MM.1S (cell line): ENCODE data around the gene UBXN6.

ENCODE experiments used
- DNase-seq: peaks from one replicate; pipeline ENCODE4 v3.0.0-alpha.2; 2015
- H2AFZ ChIP-seq: fragments of 300-600 bp; sonication (generic); 2 replicates; pipeline ENCODE4 v1.6.0; 2016; ENCODE audit warnings: antibody characterized with exemption, low read length
- H3F3A ChIP-seq: fragments of 300-600 bp; sonication (generic); 2 replicates; pipeline ENCODE4 v1.6.1; 2016; ENCODE audit warnings: mild to moderate bottlenecking, antibody characterized with exemption, low read length, moderate library complexity, mixed read lengths; ENCODE audit not compliant: insufficient read depth
- H3K27ac ChIP-seq: fragments of 300-600 bp; sonication (generic); 2 replicates; pipeline ENCODE4 v1.5.1; 2016; ENCODE audit warnings: mild to moderate bottlenecking, low read length
- H3K27me3 ChIP-seq: fragments of 300-600 bp; sonication (generic); replicated peaks from 2 replicates; pipeline ENCODE4 v1.6.0; 2016; ENCODE audit warnings: low read length; ENCODE audit not compliant: insufficient read depth
- H3K36me3 ChIP-seq: fragments of 300-600 bp; sonication (generic); replicated peaks from 2 replicates; pipeline ENCODE4 v1.6.1; 2016; ENCODE audit warnings: mild to moderate bottlenecking, low read length, mixed read lengths; ENCODE audit not compliant: insufficient read depth
- H3K4me1 ChIP-seq: fragments of 300-600 bp; sonication (generic); 2 replicates; pipeline ENCODE4 v1.6.1; 2016; ENCODE audit warnings: low read length, mixed read lengths
- H3K4me2 ChIP-seq: fragments of 300-600 bp; sonication (generic); 2 replicates; pipeline ENCODE4 v1.6.0; 2016; ENCODE audit warnings: low read depth, low read length
- H3K4me3 ChIP-seq: fragments of 300-600 bp; sonication (generic); 2 replicates; pipeline ENCODE4 v1.5.1; 2016; ENCODE audit warnings: low read length, mixed read lengths
- H3K79me2 ChIP-seq: fragments of 300-600 bp; sonication (generic); 2 replicates; pipeline ENCODE4 v1.6.1; 2016; ENCODE audit warnings: mixed run types, low read length, mixed read lengths
- H3K9ac ChIP-seq: fragments of 300-600 bp; sonication (generic); 2 replicates; pipeline ENCODE4 v1.6.1; 2016; ENCODE audit warnings: low read length, mixed read lengths
- H3K9me2 ChIP-seq: fragments of 300-600 bp; sonication (generic); replicated peaks from 2 replicates; pipeline ENCODE4 v1.6.1; 2016; ENCODE audit warnings: mild to moderate bottlenecking, low read length, mixed read lengths; ENCODE audit not compliant: insufficient read depth
- H3K9me3 ChIP-seq: fragments of 300-600 bp; sonication (generic); replicated peaks from 2 replicates; pipeline ENCODE4 v1.6.1; 2016; ENCODE audit warnings: mild to moderate bottlenecking, low read length, mixed read lengths; ENCODE audit not compliant: insufficient read depth
- H4K20me1 ChIP-seq: fragments of 300-600 bp; sonication (generic); 2 replicates; pipeline ENCODE4 v1.6.1; 2016; ENCODE audit warnings: mild to moderate bottlenecking, low read length, moderate library complexity, mixed read lengths; ENCODE audit not compliant: insufficient read depth
- CTCF ChIP-seq: fragments of 300-600 bp; sonication (generic); IDR thresholded peaks from 2 replicates; pipeline ENCODE4 v1.5.1; 2016; ENCODE audit warnings: antibody characterized with exemption, low read length, mixed read lengths
- EZH2 ChIP-seq: fragments of 300-600 bp; sonication (generic); optimal IDR thresholded peaks from 2 replicates; pipeline ENCODE3; 2017; ENCODE audit warnings: low read depth, mild to moderate bottlenecking, antibody characterized with exemption, low read length, mixed read lengths
- EZH2phosphoT487 ChIP-seq: fragments of 300-600 bp; sonication (generic); IDR thresholded peaks from 2 replicates; pipeline ENCODE4 v1.6.1; 2018; ENCODE audit warnings: antibody characterized with exemption, low read length

UBXN6 gene

GRCh38 chr19:4457654-4458395 is at the start of gene UBXN6:
UBXN6 (minus strand) TSS chr19:4457794; CDS start chr19:4457697, 97 bp downstream.
- Histone ChIP-seq H3K9me3 (no peaks in the 10 kb centered on the region), H2AFZ (peak within 1 kb of the TSS; percentile 82), H3K36me3 (no peaks in the 10 kb centered on the region), H3K79me2 (peaks cover 18% of the 10 kb centered on the region), H3F3A (no peaks in the 10 kb centered on the region), H3K9ac (peak within 1 kb of the TSS; percentile 69), H3K27me3 (peaks cover 26% of the 10 kb centered on the region), H3K4me1 (peaks cover 7% of the 10 kb centered on the region), H3K27ac (no peak within 1 kb of the TSS; the same call in 1 of the 2 replicates), H4K20me1 (no peaks in the 10 kb centered on the region), H3K9me2 (no peaks in the 10 kb centered on the region), H3K4me2 (peak within 1 kb of the TSS; percentile 94), H3K4me3 (peak within 1 kb of the TSS; percentile 81)
- TF ChIP-seq CTCF (no peak), EZH2 (no peak), EZH2phosphoT487 (no peak)
- DNase-seq, result peak; percentile 100

GRCh38 chr19:4507150-4507452 is 49.5 kb upstream of the UBXN6 start:
- Histone ChIP-seq H3K4me1 (no peaks in the 10 kb centered on the region), H4K20me1 (no peaks in the 10 kb centered on the region), H3K9me2 (no peaks in the 10 kb centered on the region), H3K27ac (no peak overlapping the region), H2AFZ (no peak overlapping the region), H3K36me3 (no peaks in the 10 kb centered on the region), H3K9me3 (no peaks in the 10 kb centered on the region), H3K4me2 (no peak overlapping the region), H3K79me2 (no peaks in the 10 kb centered on the region), H3K9ac (no peak overlapping the region), H3F3A (no peaks in the 10 kb centered on the region), H3K4me3 (no peak overlapping the region), H3K27me3 (peaks cover 8% of the 10 kb centered on the region; the same call in 1 of the 2 replicates)
- no peak for TF ChIP-seq EZH2
- DNase-seq, result no peak

GRCh38 chr19:4506449-4507149 is 49.0 kb upstream of the UBXN6 start:
- Histone ChIP-seq H3K4me3 (no peak overlapping the region), H3F3A (no peaks in the 10 kb centered on the region), H3K79me2 (no peaks in the 10 kb centered on the region), H3K4me1 (no peaks in the 10 kb centered on the region), H3K9me2 (no peaks in the 10 kb centered on the region), H3K27me3 (peaks cover 4% of the 10 kb centered on the region; the same call in 1 of the 2 replicates), H4K20me1 (no peaks in the 10 kb centered on the region), H3K27ac (no peak overlapping the region), H3K9me3 (no peaks in the 10 kb centered on the region), H3K36me3 (no peaks in the 10 kb centered on the region), H2AFZ (no peak overlapping the region), H3K9ac (no peak overlapping the region), H3K4me2 (no peak overlapping the region)
- no peak for TF ChIP-seq EZH2
- TF ChIP-seq CTCF, result no peak
- no peak for TF ChIP-seq EZH2phosphoT487
- no peak for DNase-seq
